ENCODE results near the gene YBX2. TPM values are rescaled to one million over a fixed set of nuclear protein-coding genes. Genes with fewer than 3 reads are reported as not detected.

YBX2 gene
- total and polyA plus RNA-seq, 4 donors, result 0.10 to 5.6 (median 0.60) TPM; not detected in 1

GRCh38 chr17:7266784-7267183, 27.7 kb downstream of the YBX2 start:
- intact Hi-C loops (cut with DNase I), result no loop called here
- Histone ChIP-seq H3K4me3 (ENCODE audit: low read length in 2 of 2) (no peak overlapping the region), H3K27me3 (ENCODE audit: control insufficient read depth in 1 of 2, insufficient read depth in 2 of 2, low read length in 1 of 2) (peaks cover 0 to 3% of the 10 kb centered on the region in 2 donors), H3K9me3 (ENCODE audit: control insufficient read depth, low read length) (no peaks in the 10 kb centered on the region), H3K27ac (ENCODE audit: low read depth in 1 of 2, low read length in 2 of 2) (no peak overlapping the region), H3K36me3 (ENCODE audit: control insufficient read depth in 1 of 2, insufficient read depth in 2 of 2, low read length in 1 of 2) (no peaks in the 10 kb centered on the region), H3K4me1 (ENCODE audit: control insufficient read depth in 1 of 2, insufficient read depth in 2 of 2, low read length in 2 of 2) (no peaks in the 10 kb centered on the region)
- ATAC-seq (ENCODE audit: low FRiP score) (no peak), DNase-seq (no peak)
- 31 to 65% methylated on average over 1 of the region's 1 CpG for WGBS, 2 donors

GRCh38 chr17:7263801-7264078, 30.7 kb downstream of the YBX2 start:
- intact Hi-C loops (cut with DNase I), result no loop called here
- Histone ChIP-seq H3K4me3 (ENCODE audit: low read length in 2 of 2) (no peak overlapping the region), H3K36me3 (ENCODE audit: control insufficient read depth in 1 of 2, insufficient read depth in 2 of 2, low read length in 1 of 2) (peaks cover 0 to 1% of the 10 kb centered on the region in 2 donors), H3K4me1 (ENCODE audit: control insufficient read depth in 1 of 2, insufficient read depth in 2 of 2, low read length in 2 of 2) (no peaks in the 10 kb centered on the region), H3K9me3 (ENCODE audit: control insufficient read depth, low read length) (no peaks in the 10 kb centered on the region), H3K27me3 (ENCODE audit: control insufficient read depth in 1 of 2, insufficient read depth in 2 of 2, low read length in 1 of 2) (peaks cover 0 to 3% of the 10 kb centered on the region in 2 donors), H3K27ac (ENCODE audit: low read depth in 1 of 2, low read length in 2 of 2) (no peak overlapping the region)
- ATAC-seq (ENCODE audit: low FRiP score) (no peak), DNase-seq (no peak)
- WGBS, 2 donors, result 54 to 55% methylated on average over 4 of the region's 4 CpGs

GRCh38 chr17:7262935-7263800, 31.3 kb downstream of the YBX2 start:
- DNase-seq (no peak), ATAC-seq (ENCODE audit: low FRiP score) (peak; percentile 4)
- H3K4me1 ChIP-seq (ENCODE audit: control insufficient read depth in 1 of 2, insufficient read depth in 2 of 2, low read length in 2 of 2), result no peaks in the 10 kb centered on the region
- H3K27me3 ChIP-seq (ENCODE audit: control insufficient read depth in 1 of 2, insufficient read depth in 2 of 2, low read length in 1 of 2), result peaks cover 0 to 3% of the 10 kb centered on the region in 2 donors
- no peak overlapping the region for H3K4me3 ChIP-seq (ENCODE audit: low read length in 2 of 2)
- peaks cover 0 to 1% of the 10 kb centered on the region in 2 donors for H3K36me3 ChIP-seq (ENCODE audit: control insufficient read depth in 1 of 2, insufficient read depth in 2 of 2, low read length in 1 of 2)
- no peaks in the 10 kb centered on the region for H3K9me3 ChIP-seq (ENCODE audit: control insufficient read depth, low read length)
- 7 to 10% methylated on average over 26 of the region's 26 CpGs for WGBS, 2 donors
- intact Hi-C loops (cut with DNase I), result no loop called here
- no peak overlapping the region for H3K27ac ChIP-seq (ENCODE audit: low read depth in 1 of 2, low read length in 2 of 2)

- intact Hi-C loops (cut with DNase I), result no loop called here
- no peak for DNase-seq
- H3K4me1 ChIP-seq (ENCODE audit: control insufficient read depth in 1 of 2, insufficient read depth in 2 of 2, low read length in 2 of 2), result no peaks in the 10 kb centered on the region
- peaks cover 0 to 1% of the 10 kb centered on the region in 2 donors for H3K36me3 ChIP-seq (ENCODE audit: control insufficient read depth in 1 of 2, insufficient read depth in 2 of 2, low read length in 1 of 2)
- no peaks in the 10 kb centered on the region for H3K9me3 ChIP-seq (ENCODE audit: control insufficient read depth, low read length)
- 3 to 4% methylated on average over 58 to 64 of the region's 64 CpGs for WGBS, 2 donors
- H3K27ac ChIP-seq (ENCODE audit: low read depth in 1 of 2, low read length in 2 of 2), result no peak within 1 kb of the TSS
- ATAC-seq (ENCODE audit: low FRiP score), result peak; percentile 9
- H3K4me3 ChIP-seq (ENCODE audit: low read length in 2 of 2), result no peak within 1 kb of the TSS
- H3K27me3 ChIP-seq (ENCODE audit: control insufficient read depth in 1 of 2, insufficient read depth in 2 of 2, low read length in 1 of 2), result peaks cover 0 to 3% of the 10 kb centered on the region in 2 donors
Observed at GRCh38 chr17:7262192-7262934, 32.1 kb downstream of the YBX2 start, which contains the start of gene CLDN7. Gene CLDN7 (minus strand): TSS chr17:7262478. CDS start chr17:7262043, 435 bp downstream.

- H3K27ac ChIP-seq (ENCODE audit: low read depth in 1 of 2, low read length in 2 of 2), result no peak overlapping the region
- H3K4me1 ChIP-seq (ENCODE audit: control insufficient read depth in 1 of 2, insufficient read depth in 2 of 2, low read length in 2 of 2), result no peaks in the 10 kb centered on the region
- DNase-seq, result no peak
- intact Hi-C loops (cut with DNase I), result no loop called here
- H3K9me3 ChIP-seq (ENCODE audit: control insufficient read depth, low read length), result no peaks in the 10 kb centered on the region
- no peak overlapping the region for H3K4me3 ChIP-seq (ENCODE audit: low read length in 2 of 2)
- 6 to 7% methylated on average over 50 to 71 of the region's 71 CpGs for WGBS, 2 donors
- H3K36me3 ChIP-seq (ENCODE audit: control insufficient read depth in 1 of 2, insufficient read depth in 2 of 2, low read length in 1 of 2), result peaks cover 0 to 4% of the 10 kb centered on the region in 2 donors
- ATAC-seq (ENCODE audit: low FRiP score), result peak; percentile 15
- peaks cover 0 to 3% of the 10 kb centered on the region in 2 donors for H3K27me3 ChIP-seq (ENCODE audit: control insufficient read depth in 1 of 2, insufficient read depth in 2 of 2, low read length in 1 of 2)
Observed at GRCh38 chr17:7261379-7262191, 32.9 kb downstream of the YBX2 start.

GRCh38 chr17:7260651-7261378, 33.6 kb downstream of the YBX2 start:
- Histone ChIP-seq H3K4me1 (ENCODE audit: control insufficient read depth in 1 of 2, insufficient read depth in 2 of 2, low read length in 2 of 2) (no peaks in the 10 kb centered on the region), H3K27ac (ENCODE audit: low read depth in 1 of 2, low read length in 2 of 2) (no peak overlapping the region), H3K9me3 (ENCODE audit: control insufficient read depth, low read length) (no peaks in the 10 kb centered on the region), H3K4me3 (ENCODE audit: low read length in 2 of 2) (no peak overlapping the region), H3K27me3 (ENCODE audit: control insufficient read depth in 1 of 2, insufficient read depth in 2 of 2, low read length in 1 of 2) (peaks cover 0 to 3% of the 10 kb centered on the region in 2 donors), H3K36me3 (ENCODE audit: control insufficient read depth in 1 of 2, insufficient read depth in 2 of 2, low read length in 1 of 2) (peaks cover 0 to 5% of the 10 kb centered on the region in 2 donors)
- DNase-seq (peak in 1 of 2 donors; percentile 65), ATAC-seq (ENCODE audit: low FRiP score) (peak; percentile 53)
- intact Hi-C loops (cut with DNase I), result no loop called here
- WGBS, 2 donors, result 6 to 7% methylated on average over 45 to 54 of the region's 54 CpGs

- Histone ChIP-seq H3K27ac (ENCODE audit: low read depth in 1 of 2, low read length in 2 of 2) (no peak overlapping the region), H3K4me3 (ENCODE audit: low read length in 2 of 2) (no peak overlapping the region), H3K4me1 (ENCODE audit: control insufficient read depth in 1 of 2, insufficient read depth in 2 of 2, low read length in 2 of 2) (no peaks in the 10 kb centered on the region), H3K27me3 (ENCODE audit: control insufficient read depth in 1 of 2, insufficient read depth in 2 of 2, low read length in 1 of 2) (peaks cover 0 to 3% of the 10 kb centered on the region in 2 donors), H3K9me3 (ENCODE audit: control insufficient read depth, low read length) (no peaks in the 10 kb centered on the region), H3K36me3 (ENCODE audit: control insufficient read depth in 1 of 2, insufficient read depth in 2 of 2, low read length in 1 of 2) (peaks cover 0 to 5% of the 10 kb centered on the region in 2 donors)
- ATAC-seq (ENCODE audit: low FRiP score), result no peak
- 81 to 87% methylated on average over 4 of the region's 4 CpGs for WGBS, 2 donors
- intact Hi-C loops (cut with DNase I), result no loop called here
- no peak for DNase-seq
Observed at GRCh38 chr17:7260151-7260550, 34.3 kb downstream of the YBX2 start.

- 94 to 97% methylated on average over 6 of the region's 6 CpGs for WGBS, 2 donors
- no peak overlapping the region for H3K4me3 ChIP-seq (ENCODE audit: low read length in 2 of 2)
- no peak overlapping the region for H3K27ac ChIP-seq (ENCODE audit: low read depth in 1 of 2, low read length in 2 of 2)
- intact Hi-C loops (cut with DNase I), result no loop called here
- DNase-seq, result no peak
- no peak for ATAC-seq (ENCODE audit: low FRiP score)
- H3K9me3 ChIP-seq (ENCODE audit: control insufficient read depth, low read length), result no peaks in the 10 kb centered on the region
- H3K4me1 ChIP-seq (ENCODE audit: control insufficient read depth in 1 of 2, insufficient read depth in 2 of 2, low read length in 2 of 2), result no peaks in the 10 kb centered on the region
- peaks cover 0 to 3% of the 10 kb centered on the region in 2 donors for H3K27me3 ChIP-seq (ENCODE audit: control insufficient read depth in 1 of 2, insufficient read depth in 2 of 2, low read length in 1 of 2)
- peaks cover 0 to 6% of the 10 kb centered on the region in 2 donors for H3K36me3 ChIP-seq (ENCODE audit: control insufficient read depth in 1 of 2, insufficient read depth in 2 of 2, low read length in 1 of 2)
Observed at GRCh38 chr17:7259555-7259889, 34.9 kb downstream of the YBX2 start.
